GM12891 (cell line): ENCODE measurements around the gene SORCS2.

Experiments
- POLR2A ChIP-seq: IDR thresholded peaks from 2 replicates; pipeline ENCODE4 v1.6.1; 2011; ENCODE audit warnings: low read depth, low read length, control low read depth
- POLR2AphosphoS5 ChIP-seq: IDR thresholded peaks from 2 replicates; pipeline ENCODE4 v1.6.1; 2011; ENCODE audit warnings: low read depth, low read length, control low read depth
- SPI1 ChIP-seq: IDR thresholded peaks from 2 replicates; pipeline ENCODE4 v1.6.1; 2011; ENCODE audit warnings: low read depth, low read length, control low read depth
- TAF1 ChIP-seq: IDR thresholded peaks from 2 replicates; pipeline ENCODE4 v1.6.1; 2011; ENCODE audit warnings: low read depth, low read length, control low read depth

GRCh38 chr4:7735395-7735794 lies 543.1 kb downstream of the SORCS2 start:
- TF ChIP-seq SPI1 (no peak), POLR2A (no peak), POLR2AphosphoS5 (no peak), TAF1 (no peak)
